ENCODE results near the gene FLNB.

DNA sequence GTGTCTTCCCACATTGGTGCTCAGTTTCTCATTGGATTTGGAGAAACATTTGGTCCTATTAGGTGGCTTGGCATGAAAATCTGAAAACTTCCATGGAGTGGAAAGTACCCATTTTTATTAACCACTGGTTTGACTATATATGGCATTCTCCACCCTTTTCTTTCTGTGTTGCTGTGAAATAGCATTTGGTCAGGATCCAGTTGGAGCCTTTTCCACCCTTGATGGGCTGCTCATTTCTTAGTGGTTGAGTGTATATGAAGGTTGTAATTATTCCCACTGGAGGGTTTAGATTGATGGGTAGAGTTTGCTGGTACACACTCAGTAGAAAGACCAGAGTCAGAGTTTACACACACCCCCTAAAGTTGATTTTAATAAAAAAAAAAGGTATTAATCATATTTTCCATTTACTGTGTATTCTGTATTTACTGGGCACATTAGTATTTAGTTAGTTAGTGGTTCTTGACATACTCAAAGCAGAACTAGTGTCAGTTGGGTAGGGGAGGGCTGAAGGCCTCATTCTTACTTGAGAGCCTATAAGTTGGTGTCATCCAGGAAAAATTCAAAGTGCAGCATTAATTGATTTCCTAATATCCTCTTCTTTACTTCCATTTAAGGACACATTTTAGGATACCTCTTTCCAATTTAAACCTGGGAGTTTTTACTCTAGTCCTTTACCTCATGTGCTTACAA lies 69.5 kb downstream of the FLNB start:
- TF ChIP-seq RCOR1 (IDR thresholded peaks at IDR 0.05; ENCODE audit: insufficient replicate concordance, low read length), result no peak
- TF ChIP-seq, protein P1, sequence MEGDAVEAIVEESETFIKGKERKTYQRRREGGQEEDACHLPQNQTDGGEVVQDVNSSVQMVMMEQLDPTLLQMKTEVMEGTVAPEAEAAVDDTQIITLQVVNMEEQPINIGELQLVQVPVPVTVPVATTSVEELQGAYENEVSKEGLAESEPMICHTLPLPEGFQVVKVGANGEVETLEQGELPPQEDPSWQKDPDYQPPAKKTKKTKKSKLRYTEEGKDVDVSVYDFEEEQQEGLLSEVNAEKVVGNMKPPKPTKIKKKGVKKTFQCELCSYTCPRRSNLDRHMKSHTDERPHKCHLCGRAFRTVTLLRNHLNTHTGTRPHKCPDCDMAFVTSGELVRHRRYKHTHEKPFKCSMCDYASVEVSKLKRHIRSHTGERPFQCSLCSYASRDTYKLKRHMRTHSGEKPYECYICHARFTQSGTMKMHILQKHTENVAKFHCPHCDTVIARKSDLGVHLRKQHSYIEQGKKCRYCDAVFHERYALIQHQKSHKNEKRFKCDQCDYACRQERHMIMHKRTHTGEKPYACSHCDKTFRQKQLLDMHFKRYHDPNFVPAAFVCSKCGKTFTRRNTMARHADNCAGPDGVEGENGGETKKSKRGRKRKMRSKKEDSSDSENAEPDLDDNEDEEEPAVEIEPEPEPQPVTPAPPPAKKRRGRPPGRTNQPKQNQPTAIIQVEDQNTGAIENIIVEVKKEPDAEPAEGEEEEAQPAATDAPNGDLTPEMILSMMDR (conservative IDR thresholded peaks at IDR 0.05; ENCODE audit: low read depth, low read length), result no peak
- TF ChIP-seq BHLHE40 (IDR thresholded peaks at IDR 0.05; ENCODE audit: low read depth, low read length), result no peak
- no peak for TF ChIP-seq FOS (IDR thresholded peaks at IDR 0.05; ENCODE audit: low read depth, low read length)
- no peak for TF ChIP-seq POLR2A (IDR thresholded peaks at IDR 0.05; ENCODE audit: low read depth, low read length)
- no peak for TF ChIP-seq MAZ (IDR thresholded peaks at IDR 0.05; ENCODE audit: borderline replicate concordance, low read depth, low read length)
- no peak for TF ChIP-seq MXI1 (IDR thresholded peaks at IDR 0.05; ENCODE audit: borderline replicate concordance, low read depth, low read length)
- TF ChIP-seq, protein P2, sequence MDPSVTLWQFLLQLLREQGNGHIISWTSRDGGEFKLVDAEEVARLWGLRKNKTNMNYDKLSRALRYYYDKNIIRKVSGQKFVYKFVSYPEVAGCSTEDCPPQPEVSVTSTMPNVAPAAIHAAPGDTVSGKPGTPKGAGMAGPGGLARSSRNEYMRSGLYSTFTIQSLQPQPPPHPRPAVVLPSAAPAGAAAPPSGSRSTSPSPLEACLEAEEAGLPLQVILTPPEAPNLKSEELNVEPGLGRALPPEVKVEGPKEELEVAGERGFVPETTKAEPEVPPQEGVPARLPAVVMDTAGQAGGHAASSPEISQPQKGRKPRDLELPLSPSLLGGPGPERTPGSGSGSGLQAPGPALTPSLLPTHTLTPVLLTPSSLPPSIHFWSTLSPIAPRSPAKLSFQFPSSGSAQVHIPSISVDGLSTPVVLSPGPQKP (IDR thresholded peaks at IDR 0.05; ENCODE audit: borderline replicate concordance, low read depth, low read length), result no peak
- no peak for TF ChIP-seq CHD1 (IDR thresholded peaks at IDR 0.05; ENCODE audit: low read depth, low read length)
- no peak for TF ChIP-seq RFX5 (IDR thresholded peaks at IDR 0.05; ENCODE audit: low read depth, low read length)
- TF ChIP-seq RAD21 (IDR thresholded peaks at IDR 0.05; ENCODE audit: low read length), result no peak
- TF ChIP-seq CEBPB (IDR thresholded peaks at IDR 0.05; ENCODE audit: low read depth, low read length), result no peak
- TF ChIP-seq, protein P3, sequence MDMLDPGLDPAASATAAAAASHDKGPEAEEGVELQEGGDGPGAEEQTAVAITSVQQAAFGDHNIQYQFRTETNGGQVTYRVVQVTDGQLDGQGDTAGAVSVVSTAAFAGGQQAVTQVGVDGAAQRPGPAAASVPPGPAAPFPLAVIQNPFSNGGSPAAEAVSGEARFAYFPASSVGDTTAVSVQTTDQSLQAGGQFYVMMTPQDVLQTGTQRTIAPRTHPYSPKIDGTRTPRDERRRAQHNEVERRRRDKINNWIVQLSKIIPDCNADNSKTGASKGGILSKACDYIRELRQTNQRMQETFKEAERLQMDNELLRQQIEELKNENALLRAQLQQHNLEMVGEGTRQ (IDR thresholded peaks at IDR 0.05; ENCODE audit: low read depth, low read length), result no peak
- TF ChIP-seq MAFK (IDR thresholded peaks at IDR 0.05; ENCODE audit: low read depth, low read length), result no peak
